ENCODE data around the gene ASB16.
A peak's percentile ranks its signal among the peaks of the same experiment; 100 is the strongest.
"Not testable (repeated sequence)": the region's sequence is repeated elsewhere in the genome, so short reads cannot be mapped to it uniquely, and the experiment has no call there.

Gene ASB16

GRCh38 chr17:44149066-44149465, 21.4 kb upstream of the ASB16 start:
- not testable (repeated sequence) for FAIRE-seq

GRCh38 chr17:44149750-44150329, 20.7 kb upstream of the ASB16 start:
- no peak for FAIRE-seq

- FAIRE-seq, result no peak
These were observed 17.6 kb upstream of the ASB16 start for GRCh38 chr17:44152875-44153274.

- no peak for FAIRE-seq
These were observed 15.0 kb upstream of the ASB16 start for GRCh38 chr17:44155488-44155887.

GRCh38 chr17:44159519-44160210, 10.8 kb upstream of the ASB16 start:
- no peak for FAIRE-seq

- no peak for FAIRE-seq
These were observed 6.0 kb upstream of the ASB16 start for GRCh38 chr17:44164476-44164875.

- FAIRE-seq, result no peak
These were observed 3.2 kb upstream of the ASB16 start for GRCh38 chr17:44167181-44167861.

- FAIRE-seq, result no peak
These were observed 387 bp upstream of the ASB16 start for GRCh38 chr17:44170135-44170498.

GRCh38 chr17:44171931-44172455, 1.5 kb downstream of the ASB16 start:
- no peak for FAIRE-seq

- FAIRE-seq, result no peak
These were observed 3.9 kb downstream of the ASB16 start for GRCh38 chr17:44174427-44174826.

- FAIRE-seq, result no peak
These were observed 5.8 kb downstream of the ASB16 start for GRCh38 chr17:44176257-44176656.

- no peak for FAIRE-seq
These were observed 6.4 kb downstream of the ASB16 start for GRCh38 chr17:44176671-44177501.

GRCh38 chr17:44177640-44178039, 7.1 kb downstream of the ASB16 start:
- FAIRE-seq, result no peak

- no peak for FAIRE-seq
These were observed 7.6 kb downstream of the ASB16 start for GRCh38 chr17:44178133-44178532.

- FAIRE-seq, result no peak
These were observed 12.5 kb downstream of the ASB16 start for GRCh38 chr17:44183024-44183423.

GRCh38 chr17:44184212-44184810, 13.8 kb downstream of the ASB16 start:
- no peak for FAIRE-seq

GRCh38 chr17:44186307-44187130, 16.0 kb downstream of the ASB16 start, which contains the start of gene TMUB2:
TSS of gene TMUB2 (plus strand) at chr17:44186972. CDS start at chr17:44187709, 737 bp downstream.
- FAIRE-seq, result peak; percentile 95

- FAIRE-seq, result no peak
These were observed 16.8 kb downstream of the ASB16 start for GRCh38 chr17:44187131-44187899.

GRCh38 chr17:44188576-44189403, 18.3 kb downstream of the ASB16 start:
- FAIRE-seq, result no peak

GRCh38 chr17:44190481-44190880, 20.0 kb downstream of the ASB16 start:
- no peak for FAIRE-seq

Data from islet of Langerhans (tissue), 1 donor.